Colonic mucosa (tissue), 4 donors: Measurements from ENCODE around the gene TSC22D1. TPM values are rescaled to one million over a fixed set of nuclear protein-coding genes. Genes with fewer than 3 reads are reported as not detected.
A peak's percentile ranks its signal among the peaks of the same experiment; 100 is the strongest.

ENCODE experiments used
- DNase-seq: peaks from one replicate; pipeline ENCODE4 v3.0.0-alpha.2; 2020
- H3K27ac ChIP-seq: fragments of 200-600 bp; one replicate; pipeline ENCODE4 v1.8.0; 2021
- H3K27me3 ChIP-seq: fragments of 200-600 bp; one replicate; pipeline ENCODE4 v1.8.0; 2021
- H3K36me3 ChIP-seq: fragments of 200-600 bp; one replicate; pipeline ENCODE4 v1.8.0; 2021
- H3K4me1 ChIP-seq: fragments of 200-600 bp; one replicate; pipeline ENCODE4 v1.8.0; 2021; ENCODE audit warnings: mild to moderate bottlenecking
- H3K4me3 ChIP-seq: fragments of 200-600 bp; one replicate; pipeline ENCODE4 v1.8.0; 2021
- H3K9ac ChIP-seq, 2 donors: one replicate each; pipeline ENCODE4 v1.7.0; 2013; ENCODE audit warnings: control low read depth in 2 of 2, low read depth in 2 of 2, low read length in 2 of 2
- H3K9me3 ChIP-seq: fragments of 200-600 bp; one replicate; pipeline ENCODE4 v1.8.0; 2021
- intact Hi-C: fragments of 100-400 bp; cut with DNase I; formaldehyde crosslinking; loops from one replicate; pipeline ENCODE4 v1.14.1; 2022
- total RNA-seq, 2 donors: library from RNA; stranded (reverse); fragmentation: NEBNext Ultra II Directional in 1 of 2; extraction: Animal tissue kit (Norgen Biotek cat#: 25700) in 1 of 2; gene quantifications; one replicate each; pipeline ENCODE4 v1.2.1, GENCODE V29; 2021
- TF ChIP-seq, protein P1 (sequence below): fragments of 200-600 bp; IDR thresholded peaks from one replicate; pipeline ENCODE4 v1.8.0; 2022; ENCODE audit warnings: antibody characterized with exemption, mild to moderate bottlenecking
- donor health status: healthy.
- donor health status: DM: no; HTN: no; CAD: no.
- donor health status: DM: no; HTN: no; CAD: no.

TSC22D1 gene
- total RNA-seq, 2 donors from 2014 or later = 137 to 231 TPM

DNA sequence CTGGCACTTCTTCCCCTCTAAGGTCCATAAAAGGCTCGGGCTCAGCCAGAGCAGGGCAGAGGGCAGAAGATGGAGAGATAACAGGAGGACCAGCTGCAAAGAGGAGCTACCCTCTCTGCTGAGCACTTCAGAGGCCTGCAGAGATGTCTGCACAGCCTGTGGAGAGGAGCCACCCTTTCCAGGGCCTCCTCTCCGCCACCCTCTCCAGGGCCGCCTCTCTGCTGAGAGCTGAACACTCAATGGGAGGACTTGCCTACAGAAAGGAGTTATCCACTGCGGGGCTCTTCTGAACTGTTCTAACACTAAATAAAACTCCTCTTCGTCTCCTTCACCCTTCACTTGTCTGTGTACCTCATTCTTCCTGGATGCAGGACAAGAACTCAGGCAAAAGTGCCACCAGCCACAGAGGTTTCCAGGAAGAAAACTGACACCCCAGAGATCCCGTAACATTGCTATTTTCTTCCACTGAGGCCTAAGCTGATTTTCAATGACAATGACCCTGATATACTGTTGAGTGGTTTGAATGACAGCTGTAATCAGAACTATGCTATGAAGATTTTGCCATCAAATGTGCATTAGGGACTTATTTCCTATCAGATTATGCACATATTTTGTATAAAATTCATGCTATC is 16.2 kb upstream of the TSC22D1 start:
- no peaks in the 10 kb centered on the region for H3K4me1 ChIP-seq
- no peaks in the 10 kb centered on the region for H3K36me3 ChIP-seq
- TF ChIP-seq, protein P1, sequence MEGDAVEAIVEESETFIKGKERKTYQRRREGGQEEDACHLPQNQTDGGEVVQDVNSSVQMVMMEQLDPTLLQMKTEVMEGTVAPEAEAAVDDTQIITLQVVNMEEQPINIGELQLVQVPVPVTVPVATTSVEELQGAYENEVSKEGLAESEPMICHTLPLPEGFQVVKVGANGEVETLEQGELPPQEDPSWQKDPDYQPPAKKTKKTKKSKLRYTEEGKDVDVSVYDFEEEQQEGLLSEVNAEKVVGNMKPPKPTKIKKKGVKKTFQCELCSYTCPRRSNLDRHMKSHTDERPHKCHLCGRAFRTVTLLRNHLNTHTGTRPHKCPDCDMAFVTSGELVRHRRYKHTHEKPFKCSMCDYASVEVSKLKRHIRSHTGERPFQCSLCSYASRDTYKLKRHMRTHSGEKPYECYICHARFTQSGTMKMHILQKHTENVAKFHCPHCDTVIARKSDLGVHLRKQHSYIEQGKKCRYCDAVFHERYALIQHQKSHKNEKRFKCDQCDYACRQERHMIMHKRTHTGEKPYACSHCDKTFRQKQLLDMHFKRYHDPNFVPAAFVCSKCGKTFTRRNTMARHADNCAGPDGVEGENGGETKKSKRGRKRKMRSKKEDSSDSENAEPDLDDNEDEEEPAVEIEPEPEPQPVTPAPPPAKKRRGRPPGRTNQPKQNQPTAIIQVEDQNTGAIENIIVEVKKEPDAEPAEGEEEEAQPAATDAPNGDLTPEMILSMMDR = no peak
- no peak for DNase-seq
- intact Hi-C loops = no loop called here
- no peaks in the 10 kb centered on the region for H3K9me3 ChIP-seq
- no peak overlapping the region for H3K4me3 ChIP-seq
- no peak overlapping the region for H3K9ac ChIP-seq
- H3K27me3 ChIP-seq = no peaks in the 10 kb centered on the region
- H3K27ac ChIP-seq = no peak overlapping the region

DNA sequence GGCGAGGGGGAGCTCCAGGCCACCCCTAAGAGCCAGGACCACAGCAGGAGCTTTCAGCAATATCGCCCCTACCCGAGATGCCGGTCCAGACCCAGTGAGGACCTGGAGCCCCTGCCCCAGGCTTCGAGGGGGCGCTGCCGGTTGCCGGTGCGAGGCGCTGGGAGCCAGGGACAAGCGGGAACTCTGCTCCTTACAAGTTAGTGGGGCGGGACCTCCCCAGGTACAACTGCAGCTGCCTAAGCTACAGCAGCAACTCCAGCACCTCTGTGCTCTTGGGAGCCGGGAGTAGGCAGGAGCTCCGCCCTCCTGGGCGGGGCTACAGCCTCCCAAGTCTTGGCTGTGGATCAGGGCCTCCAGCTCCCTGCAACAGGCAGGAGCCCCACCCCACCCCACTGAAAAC is 15.2 kb upstream of the TSC22D1 start:
- H3K4me1 ChIP-seq = no peaks in the 10 kb centered on the region
- intact Hi-C loops = no loop called here
- H3K27me3 ChIP-seq = no peaks in the 10 kb centered on the region
- H3K4me3 ChIP-seq = no peak overlapping the region
- no peaks in the 10 kb centered on the region for H3K36me3 ChIP-seq
- no peaks in the 10 kb centered on the region for H3K9me3 ChIP-seq
- no peak overlapping the region for H3K27ac ChIP-seq
- H3K9ac ChIP-seq = no peak overlapping the region
- DNase-seq = no peak
- TF ChIP-seq, protein P1 = no peak

DNA sequence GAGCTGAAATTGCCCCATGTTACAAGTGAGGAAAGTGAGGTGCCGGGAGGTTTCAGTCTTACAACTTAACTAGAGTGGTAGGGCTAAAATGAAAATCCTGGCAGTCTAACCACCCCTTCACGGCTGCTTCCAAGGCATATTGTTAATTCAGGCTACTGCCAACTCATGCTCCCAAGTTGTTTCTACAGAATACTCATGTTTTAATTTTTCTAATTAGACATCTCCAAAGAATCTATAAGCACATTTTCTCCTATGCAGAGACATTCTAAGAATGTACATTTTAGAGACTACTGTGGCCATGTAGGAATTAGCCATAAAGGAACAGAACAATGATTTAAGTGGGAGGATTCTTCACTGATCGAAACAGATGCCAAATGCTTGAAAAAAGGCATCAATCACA is 7.0 kb upstream of the TSC22D1 start:
- Histone ChIP-seq H3K27ac (no peak overlapping the region), H3K36me3 (no peaks in the 10 kb centered on the region), H3K9ac (no peak overlapping the region), H3K4me3 (no peak overlapping the region), H3K27me3 (no peaks in the 10 kb centered on the region), H3K9me3 (no peaks in the 10 kb centered on the region), H3K4me1 (no peaks in the 10 kb centered on the region)
- TF ChIP-seq, protein P1 = no peak
- intact Hi-C loops = no loop called here
- DNase-seq = no peak

DNA sequence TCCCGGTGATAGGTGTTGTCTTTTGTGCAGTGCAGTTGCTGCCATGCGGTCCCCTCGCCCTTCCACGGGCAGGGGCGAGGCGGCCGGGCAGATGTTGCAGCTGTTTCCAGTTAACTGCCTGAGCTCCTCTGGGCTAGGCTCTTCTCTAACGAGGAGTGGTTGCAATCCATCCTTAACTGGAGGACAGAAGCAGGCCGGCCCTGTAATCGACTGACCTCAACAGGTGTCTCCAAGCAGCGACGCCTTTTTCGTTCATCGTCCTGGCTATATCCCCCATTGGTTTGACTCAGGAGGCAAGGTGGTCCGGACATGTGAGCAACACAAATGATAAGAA is 1.9 kb upstream of the TSC22D1 start:
- H3K27me3 ChIP-seq = no peaks in the 10 kb centered on the region
- intact Hi-C loops = loop anchor here (10.0 kb wide), 1 partner anchor 93 kb away; no protein-coding TSS in a partner anchor
- H3K4me1 ChIP-seq = peaks cover 18% of the 10 kb centered on the region
- H3K9me3 ChIP-seq = no peaks in the 10 kb centered on the region
- TF ChIP-seq, protein P1 = no peak
- H3K9ac ChIP-seq = peak overlapping the region; percentile 88 to 89
- H3K27ac ChIP-seq = peak overlapping the region; percentile 97
- H3K36me3 ChIP-seq = no peaks in the 10 kb centered on the region
- DNase-seq = no peak
- peak overlapping the region; percentile 85 for H3K4me3 ChIP-seq

DNA sequence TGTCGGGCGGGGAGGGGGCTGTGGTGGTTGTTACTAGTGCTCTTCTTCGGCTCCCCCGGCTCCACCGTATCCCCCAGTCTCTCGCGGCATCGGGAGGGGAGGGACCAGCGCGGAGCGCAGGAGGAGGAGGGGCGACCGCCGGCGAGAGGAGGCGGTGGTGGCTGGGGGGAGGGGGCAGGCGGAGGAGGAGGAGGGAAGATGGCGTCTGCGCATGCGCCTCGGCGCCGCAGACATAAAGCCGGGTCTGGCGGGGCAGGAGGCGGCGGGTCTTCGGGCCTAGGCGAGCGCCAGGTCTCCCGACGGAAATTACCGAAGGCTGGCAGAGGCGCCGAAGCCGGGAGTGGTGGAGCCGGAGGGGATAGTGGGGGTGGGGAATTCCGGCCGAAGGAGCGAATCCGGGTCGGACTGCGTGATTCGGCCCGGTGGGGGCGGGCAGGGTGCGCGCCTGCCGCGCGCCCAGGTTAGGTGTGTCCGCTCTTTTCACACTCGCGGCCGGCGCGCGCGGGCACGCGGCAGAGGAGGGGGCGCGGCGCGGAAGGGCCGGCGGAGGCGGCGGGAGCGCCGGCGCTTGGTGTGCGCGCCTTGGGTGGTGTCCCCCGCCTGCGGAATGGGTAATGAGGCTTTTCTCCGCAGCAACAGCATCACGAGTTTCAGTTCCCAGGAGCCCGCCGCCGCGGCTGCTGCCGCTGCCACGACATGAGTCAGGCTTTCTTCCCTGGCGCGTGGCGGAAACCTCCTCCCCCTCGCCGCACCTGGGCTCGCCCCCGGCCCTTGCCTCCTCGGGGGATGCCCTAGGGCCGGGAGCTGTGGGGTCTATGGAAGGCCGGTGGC is 1.3 kb upstream of the TSC22D1 start:
- H3K4me3 ChIP-seq = peak overlapping the region; percentile 85
- TF ChIP-seq, protein P1 = no peak
- peak overlapping the region; percentile 97 for H3K27ac ChIP-seq
- H3K4me1 ChIP-seq = peaks cover 18% of the 10 kb centered on the region
- no peaks in the 10 kb centered on the region for H3K9me3 ChIP-seq
- H3K36me3 ChIP-seq = no peaks in the 10 kb centered on the region
- DNase-seq = peak; percentile 96
- no peaks in the 10 kb centered on the region for H3K27me3 ChIP-seq
- intact Hi-C loops = loop anchor here (10.0 kb wide), 1 partner anchor 93 kb away; no protein-coding TSS in a partner anchor
- H3K9ac ChIP-seq = peak overlapping the region; percentile 88 to 89
